Stimulated activated CD4-positive, alpha-beta T cell treated with anti-CD3 and anti-CD28 coated beads, Interleukin-12 subunit alpha, Interleukin-12 subunit beta, amount 100 ng/mL, for 48 hours (primary cell): ENCODE data around the gene VCY1B.
"Not testable (repeated sequence)": the region's sequence is repeated elsewhere in the genome, so short reads cannot be mapped to it uniquely, and the experiment has no call there.

ENCODE experiments used
- DNase-seq, 3 donors: peaks; one replicate each; pipeline ENCODE4 v3.0.0-alpha.2; 2020; ENCODE audit warnings: low read depth in 2 of 3, low spot score in 1 of 3

Gene VCY1B

DNA sequence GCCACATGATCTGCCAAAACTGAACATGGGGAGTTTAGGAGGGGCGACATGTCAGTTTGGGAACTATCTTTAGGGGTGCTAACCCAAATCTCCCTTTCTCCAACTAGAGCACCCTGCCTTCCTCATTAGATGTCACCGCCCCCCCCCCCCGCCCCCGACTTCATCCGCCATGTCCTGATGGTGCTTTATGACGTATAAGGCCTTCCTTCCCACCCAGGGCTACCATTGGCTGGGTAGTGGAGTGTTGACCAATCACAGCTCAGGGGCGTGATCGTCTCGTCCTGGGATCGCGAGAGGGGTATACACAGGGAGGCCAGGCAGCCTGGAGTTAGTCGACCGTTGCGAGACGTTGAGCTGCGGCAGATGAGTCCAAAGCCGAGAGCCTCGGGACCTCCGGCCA is at the start of gene VCY1B:
TSS of gene VCY1B (plus strand) at position 301 of the 400 bp plus-strand sequence. CDS start at position 364, 63 bp downstream.
- not testable (repeated sequence) for DNase-seq

DNA sequence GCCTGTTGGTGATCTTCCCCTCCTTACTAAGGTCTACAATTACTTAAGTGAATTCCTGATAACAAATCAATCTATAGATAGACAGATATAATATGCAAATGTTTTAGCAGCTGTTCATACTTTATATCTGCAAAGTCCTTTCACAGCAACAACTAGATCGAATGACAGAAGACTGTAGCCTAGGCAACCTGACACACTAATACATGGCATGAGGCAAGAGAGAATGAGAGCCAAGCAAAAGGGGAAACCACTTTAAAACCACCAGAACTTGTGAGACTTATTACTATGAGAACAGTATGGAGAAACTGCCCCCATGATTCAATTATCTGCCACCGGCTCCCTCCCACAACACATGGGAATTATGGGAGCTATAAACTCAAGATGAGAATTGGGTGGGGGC is 44.1 kb upstream of the VCY1B start:
- DNase-seq, result not testable (repeated sequence)

DNA sequence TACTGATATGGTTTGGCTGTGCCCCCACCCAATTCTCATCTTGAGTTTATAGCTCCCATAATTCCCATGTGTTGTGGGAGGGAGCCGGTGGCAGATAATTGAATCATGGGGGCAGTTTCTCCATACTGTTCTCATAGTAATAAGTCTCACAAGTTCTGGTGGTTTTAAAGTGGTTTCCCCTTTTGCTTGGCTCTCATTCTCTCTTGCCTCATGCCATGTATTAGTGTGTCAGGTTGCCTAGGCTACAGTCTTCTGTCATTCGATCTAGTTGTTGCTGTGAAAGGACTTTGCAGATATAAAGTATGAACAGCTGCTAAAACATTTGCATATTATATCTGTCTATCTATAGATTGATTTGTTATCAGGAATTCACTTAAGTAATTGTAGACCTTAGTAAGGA is 25.6 kb upstream of the VCY1B start:
- DNase-seq, result not testable (repeated sequence)

DNA sequence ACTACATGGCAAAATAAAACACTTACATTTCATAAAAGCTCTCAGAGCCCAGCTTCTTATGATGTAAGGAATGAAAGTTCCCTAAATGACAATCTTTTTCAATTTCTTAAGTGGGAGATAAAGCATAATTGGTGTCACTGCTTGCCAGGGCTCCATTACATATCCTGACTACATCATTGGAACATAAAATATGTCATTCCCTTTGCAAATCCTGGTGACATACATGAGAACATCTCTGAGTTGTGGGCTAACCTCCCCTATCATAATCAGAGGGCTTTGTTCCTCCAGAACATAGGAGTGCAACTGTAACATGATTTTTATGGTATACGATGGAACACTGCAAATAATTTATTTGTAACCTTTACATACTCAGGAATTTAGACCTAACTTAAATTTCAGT is 29.9 kb downstream of the VCY1B start:
- no peak for DNase-seq
